GM12891 (cell line): ENCODE results near the gene ACSL5.

ENCODE experiments used
- POLR2A ChIP-seq: IDR thresholded peaks from 2 replicates; pipeline ENCODE4 v1.6.1; 2011; ENCODE audit warnings: low read depth, low read length, control low read depth
- TAF1 ChIP-seq: IDR thresholded peaks from 2 replicates; pipeline ENCODE4 v1.6.1; 2011; ENCODE audit warnings: low read depth, low read length, control low read depth

DNA sequence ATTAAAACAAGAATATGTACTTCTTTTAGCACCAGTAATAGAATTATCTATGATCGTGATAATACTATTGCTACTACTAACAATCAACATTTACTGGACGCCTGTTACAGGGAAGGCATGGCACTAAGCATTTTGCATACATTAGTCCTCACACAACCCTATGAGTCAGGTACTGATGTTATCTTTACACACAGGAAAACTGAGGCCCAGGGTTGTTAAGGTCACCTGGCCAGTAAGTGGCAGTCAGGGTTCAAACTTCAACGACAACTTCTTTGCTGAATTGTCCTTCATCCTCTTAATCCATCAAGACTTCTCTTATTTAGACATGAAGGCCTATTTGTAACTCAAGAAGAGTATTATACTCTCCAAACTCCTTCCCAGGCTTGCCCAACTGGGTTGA lies 41.9 kb upstream of the ACSL5 start:
- TF ChIP-seq POLR2A (no peak), TAF1 (no peak)
